Upper lobe of right lung (tissue), 1 donor: ENCODE measurements around the gene GM2A. TPM values are rescaled to one million over a fixed set of nuclear protein-coding genes. Genes with fewer than 3 reads are reported as not detected.

Experiments
- ATAC-seq: fragments of 200-7000 bp; cut with Tn5 transposase; one replicate; pipeline ENCODE4 v1.9.1; 2020; ENCODE audit warnings: mild to moderate bottlenecking, moderate library complexity
- DNase-seq: peaks from one replicate; pipeline ENCODE4 v3.0.0-alpha.2; 2020
- H3K27ac ChIP-seq: fragments of 200-600 bp; one replicate; pipeline ENCODE4 v1.8.0; 2022
- H3K27me3 ChIP-seq: fragments of 200-600 bp; one replicate; pipeline ENCODE4 v1.8.0; 2022; ENCODE audit warnings: mild to moderate bottlenecking
- H3K36me3 ChIP-seq: fragments of 200-600 bp; one replicate; pipeline ENCODE4 v1.8.0; 2022
- H3K4me1 ChIP-seq: fragments of 200-600 bp; one replicate; pipeline ENCODE4 v1.8.0; 2022
- H3K4me3 ChIP-seq: fragments of 200-600 bp; one replicate; pipeline ENCODE4 v1.8.0; 2022; ENCODE audit warnings: mild to moderate bottlenecking
- H3K9me3 ChIP-seq: fragments of 200-600 bp; one replicate; pipeline ENCODE4 v1.8.0; 2022
- intact Hi-C: fragments of 100-400 bp; cut with DNase I; formaldehyde crosslinking; loops from one replicate; pipeline ENCODE4 v1.11.0; 2022
- total RNA-seq: library from RNA; stranded (reverse); fragmentation: NEBNext Ultra II Directional; extraction: Animal tissue kit (Norgen Biotek cat#: 25700); gene quantifications from one replicate; pipeline ENCODE4 v1.2.1, GENCODE V29; 2021
- TF ChIP-seq, protein P1 (sequence below): fragments of 200-600 bp; IDR thresholded peaks from one replicate; pipeline ENCODE4 v1.8.0; 2022; ENCODE audit warnings: antibody characterized with exemption
- donor health status: DM: no; HTN: yes; CAD: no; lungs with severe emphysema.

Gene GM2A
- total RNA-seq, 1 donor from 2014 or later = 104 TPM

- peaks cover 67% of the 10 kb centered on the region for H3K4me1 ChIP-seq
- H3K4me3 ChIP-seq = peak overlapping the region; percentile 25
These were observed 39.0 kb upstream of the GM2A start for GRCh38 chr5:151213803-151214613.

DNA sequence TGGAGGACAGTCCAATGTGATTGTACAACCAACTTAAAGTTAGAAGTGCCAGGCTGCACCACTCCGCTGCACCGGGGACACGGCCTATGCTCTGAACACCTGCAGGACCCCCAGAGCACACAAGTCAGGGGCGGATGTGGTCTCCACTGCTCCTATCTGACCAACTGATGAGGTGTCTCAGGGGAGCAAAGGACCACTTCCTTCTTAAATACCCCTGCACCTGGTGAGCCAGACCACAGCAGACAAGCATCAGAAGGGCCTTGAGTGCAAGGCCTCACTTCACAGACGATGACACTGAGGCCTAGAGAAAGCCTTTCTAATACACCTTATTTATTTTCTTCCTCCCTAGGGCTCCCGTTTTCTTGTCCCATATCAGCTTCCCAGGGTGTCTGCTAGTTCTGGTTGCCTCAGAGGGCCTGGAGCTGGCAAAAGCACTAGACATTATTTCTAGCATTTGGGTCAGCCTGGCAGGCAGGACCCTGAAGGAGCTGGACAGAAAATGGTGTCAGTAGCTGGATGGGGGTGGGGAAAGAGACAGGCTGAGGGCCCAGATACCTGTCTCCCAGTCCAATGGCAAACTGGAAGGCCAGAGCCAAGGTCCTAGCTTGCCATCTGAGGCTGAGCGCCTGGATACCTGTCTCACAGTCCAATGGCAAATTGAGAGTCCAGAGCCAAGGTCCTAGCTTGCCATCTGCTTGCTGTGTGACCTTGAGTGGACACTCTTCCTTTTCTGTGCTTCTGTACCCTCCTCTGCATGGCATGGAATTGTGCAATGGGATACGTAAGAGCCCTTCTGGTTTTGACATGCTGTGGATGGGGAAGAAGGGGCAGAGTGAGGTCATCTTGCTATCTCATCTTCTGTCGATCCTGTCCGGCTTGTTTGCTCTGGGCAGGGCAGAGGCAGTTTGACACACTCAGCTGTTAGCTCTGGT is 38.1 kb upstream of the GM2A start:
- intact Hi-C loops = no loop called here
- ATAC-seq (peak; percentile 67), DNase-seq (no peak)
- TF ChIP-seq, protein P1, sequence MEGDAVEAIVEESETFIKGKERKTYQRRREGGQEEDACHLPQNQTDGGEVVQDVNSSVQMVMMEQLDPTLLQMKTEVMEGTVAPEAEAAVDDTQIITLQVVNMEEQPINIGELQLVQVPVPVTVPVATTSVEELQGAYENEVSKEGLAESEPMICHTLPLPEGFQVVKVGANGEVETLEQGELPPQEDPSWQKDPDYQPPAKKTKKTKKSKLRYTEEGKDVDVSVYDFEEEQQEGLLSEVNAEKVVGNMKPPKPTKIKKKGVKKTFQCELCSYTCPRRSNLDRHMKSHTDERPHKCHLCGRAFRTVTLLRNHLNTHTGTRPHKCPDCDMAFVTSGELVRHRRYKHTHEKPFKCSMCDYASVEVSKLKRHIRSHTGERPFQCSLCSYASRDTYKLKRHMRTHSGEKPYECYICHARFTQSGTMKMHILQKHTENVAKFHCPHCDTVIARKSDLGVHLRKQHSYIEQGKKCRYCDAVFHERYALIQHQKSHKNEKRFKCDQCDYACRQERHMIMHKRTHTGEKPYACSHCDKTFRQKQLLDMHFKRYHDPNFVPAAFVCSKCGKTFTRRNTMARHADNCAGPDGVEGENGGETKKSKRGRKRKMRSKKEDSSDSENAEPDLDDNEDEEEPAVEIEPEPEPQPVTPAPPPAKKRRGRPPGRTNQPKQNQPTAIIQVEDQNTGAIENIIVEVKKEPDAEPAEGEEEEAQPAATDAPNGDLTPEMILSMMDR = no peak
- no peaks in the 10 kb centered on the region for H3K36me3 ChIP-seq
- H3K27ac ChIP-seq = peak overlapping the region; percentile 89
- no peaks in the 10 kb centered on the region for H3K27me3 ChIP-seq
- peaks cover 60% of the 10 kb centered on the region for H3K4me1 ChIP-seq
- H3K4me3 ChIP-seq = no peak overlapping the region
- H3K9me3 ChIP-seq = no peaks in the 10 kb centered on the region

More at GRCh38 chr5:151213803-151214613, 39.0 kb upstream of the GM2A start:
- ATAC-seq = peak; percentile 97
- TF ChIP-seq, protein P1 = no peak
- Histone ChIP-seq H3K27me3 (no peaks in the 10 kb centered on the region), H3K36me3 (no peaks in the 10 kb centered on the region), H3K27ac (peak overlapping the region; percentile 89), H3K9me3 (no peaks in the 10 kb centered on the region)
- DNase-seq = peak; percentile 92
- intact Hi-C loops = no loop called here

GRCh38 chr5:151215546-151215880 is 37.5 kb upstream of the GM2A start:
- ATAC-seq = no peak
- no peak for DNase-seq
- intact Hi-C loops = no loop called here
- TF ChIP-seq, protein P1 = no peak
- Histone ChIP-seq H3K36me3 (no peaks in the 10 kb centered on the region), H3K9me3 (no peaks in the 10 kb centered on the region), H3K4me1 (peaks cover 58% of the 10 kb centered on the region), H3K27me3 (no peaks in the 10 kb centered on the region), H3K27ac (peak overlapping the region; percentile 89), H3K4me3 (no peak overlapping the region)

DNA sequence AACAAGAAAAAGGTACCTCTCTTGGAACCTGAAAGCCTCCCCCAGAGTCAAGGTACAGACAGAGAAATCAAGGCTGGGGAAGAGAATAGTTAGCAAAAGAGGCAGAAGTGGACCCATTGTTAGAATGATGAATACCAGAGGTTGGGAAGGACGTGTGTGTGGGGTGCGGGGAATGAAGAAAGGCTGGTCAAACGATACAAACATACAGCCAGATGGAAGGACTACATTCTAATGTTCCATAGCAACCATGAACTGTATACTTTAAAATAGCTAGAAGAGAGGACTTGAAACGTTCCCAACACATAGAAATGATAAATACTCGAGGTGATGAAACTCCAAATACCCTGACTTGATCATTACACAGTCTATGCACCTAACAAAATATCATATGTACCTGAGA is 36.2 kb upstream of the GM2A start:
- intact Hi-C loops = no loop called here
- Histone ChIP-seq H3K36me3 (no peaks in the 10 kb centered on the region), H3K27me3 (no peaks in the 10 kb centered on the region), H3K27ac (no peak overlapping the region), H3K9me3 (no peaks in the 10 kb centered on the region), H3K4me3 (no peak overlapping the region), H3K4me1 (peaks cover 55% of the 10 kb centered on the region)
- TF ChIP-seq, protein P1 = no peak
- ATAC-seq = no peak
- DNase-seq = no peak

DNA sequence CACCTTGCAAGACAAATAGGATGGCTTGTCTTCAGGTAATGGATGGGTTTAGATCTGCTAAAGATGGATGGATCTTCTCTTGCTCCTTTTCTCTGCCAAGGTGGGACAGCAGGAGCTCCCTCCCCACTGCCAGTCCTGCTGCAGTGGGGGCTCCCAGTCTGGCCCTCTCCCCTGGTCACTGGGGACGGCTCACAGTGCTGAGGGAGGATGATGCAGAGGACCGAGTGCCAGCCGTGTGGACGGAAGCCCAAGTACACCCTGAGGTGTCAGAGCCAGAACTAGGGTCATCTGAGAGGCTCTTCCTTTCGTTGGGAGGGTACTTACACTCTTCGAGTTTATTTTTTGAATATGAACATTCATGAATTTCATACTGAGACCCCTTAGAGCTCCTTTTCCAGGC is 34.8 kb upstream of the GM2A start:
- H3K27ac ChIP-seq = peak overlapping the region; percentile 6
- H3K9me3 ChIP-seq = no peaks in the 10 kb centered on the region
- no peaks in the 10 kb centered on the region for H3K36me3 ChIP-seq
- H3K4me1 ChIP-seq = peaks cover 51% of the 10 kb centered on the region
- intact Hi-C loops = no loop called here
- H3K4me3 ChIP-seq = no peak overlapping the region
- ATAC-seq (no peak), DNase-seq (no peak)
- H3K27me3 ChIP-seq = no peaks in the 10 kb centered on the region
- TF ChIP-seq, protein P1 = no peak
